Stimulated activated CD8-positive, alpha-beta memory T cell treated with anti-CD3 and anti-CD28 coated beads, Interleukin-7, amount 100 ng/mL, for 1 hour (primary cell): ENCODE measurements around the gene NFATC4.

Experiments
- DNase-seq, 2 donors: peaks; one replicate each; pipeline ENCODE4 v3.0.0-alpha.2; 2020; ENCODE audit warnings: low read depth in 2 of 2

Gene NFATC4

GRCh38 chr14:24409192-24409591 lies 41.2 kb downstream of the NFATC4 start:
- no peak for DNase-seq

- no peak for DNase-seq
Observed at GRCh38 chr14:24409956-24410355, 42.0 kb downstream of the NFATC4 start.

GRCh38 chr14:24411443-24412389 lies 43.7 kb downstream of the NFATC4 start:
- no peak for DNase-seq

- DNase-seq, result no peak
Observed at GRCh38 chr14:24414077-24414476, 46.1 kb downstream of the NFATC4 start.

DNA sequence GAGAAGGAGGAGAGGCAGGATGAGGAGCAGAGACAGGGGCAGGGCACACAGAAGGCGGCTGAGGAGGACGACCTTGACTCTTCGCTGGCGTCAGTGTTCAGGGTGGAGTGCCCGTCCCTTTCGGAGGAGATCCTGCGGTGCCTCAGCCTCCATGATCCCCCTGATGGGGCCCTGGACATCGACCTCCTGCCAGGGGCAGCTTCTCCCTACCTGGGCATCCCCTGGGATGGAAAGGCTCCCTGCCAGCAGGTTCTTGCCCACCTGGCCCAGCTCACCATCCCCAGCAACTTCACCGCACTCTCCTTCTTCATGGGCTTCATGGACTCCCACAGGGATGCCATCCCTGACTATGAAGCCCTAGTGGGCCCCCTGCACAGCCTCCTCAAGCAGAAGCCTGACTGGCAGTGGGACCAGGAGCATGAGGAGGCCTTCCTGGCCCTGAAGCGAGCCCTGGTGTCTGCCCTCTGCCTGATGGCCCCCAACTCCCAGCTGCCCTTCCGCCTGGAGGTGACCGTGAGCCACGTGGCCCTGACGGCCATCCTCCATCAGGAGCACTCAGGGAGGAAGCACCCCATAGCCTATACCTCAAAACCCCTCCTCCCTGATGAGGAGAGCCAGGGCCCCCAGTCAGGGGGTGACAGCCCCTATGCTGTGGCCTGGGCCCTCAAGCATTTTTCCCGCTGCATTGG lies 46.9 kb downstream of the NFATC4 start:
- no peak for DNase-seq

DNA sequence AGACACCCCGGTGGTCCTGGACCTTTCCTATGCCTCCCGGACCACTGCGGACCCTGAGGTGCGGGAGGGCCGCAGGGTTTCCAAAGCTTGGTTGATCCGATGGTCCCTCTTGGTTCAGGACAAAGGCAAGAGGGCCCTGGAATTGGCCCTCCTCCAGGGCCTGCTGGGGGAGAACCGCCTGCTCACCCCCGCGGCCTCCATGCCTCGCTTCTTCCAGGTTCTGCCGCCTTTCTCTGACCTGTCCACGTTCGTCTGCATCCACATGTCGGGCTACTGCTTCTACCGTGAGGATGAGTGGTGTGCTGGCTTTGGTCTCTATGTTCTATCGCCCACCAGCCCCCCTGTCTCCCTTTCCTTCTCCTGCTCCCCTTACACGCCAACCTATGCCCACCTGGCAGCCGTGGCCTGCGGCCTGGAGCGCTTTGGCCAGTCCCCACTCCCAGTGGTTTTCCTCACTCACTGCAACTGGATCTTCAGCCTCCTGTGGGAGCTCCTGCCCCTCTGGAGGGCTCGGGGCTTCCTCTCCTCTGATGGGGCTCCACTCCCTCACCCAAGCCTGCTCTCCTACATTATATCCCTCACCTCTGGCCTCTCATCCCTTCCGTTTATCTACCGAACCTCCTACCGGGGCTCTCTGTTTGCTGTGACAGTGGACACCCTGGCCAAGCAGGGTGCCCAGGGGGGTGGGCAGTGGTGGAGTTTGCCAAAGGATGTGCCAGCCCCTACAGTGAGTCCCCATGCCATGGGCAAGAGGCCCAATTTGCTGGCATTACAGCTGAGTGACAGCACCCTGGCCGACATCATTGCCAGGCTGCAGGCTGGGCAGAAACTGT lies 47.7 kb downstream of the NFATC4 start:
- DNase-seq, result no peak

DNA sequence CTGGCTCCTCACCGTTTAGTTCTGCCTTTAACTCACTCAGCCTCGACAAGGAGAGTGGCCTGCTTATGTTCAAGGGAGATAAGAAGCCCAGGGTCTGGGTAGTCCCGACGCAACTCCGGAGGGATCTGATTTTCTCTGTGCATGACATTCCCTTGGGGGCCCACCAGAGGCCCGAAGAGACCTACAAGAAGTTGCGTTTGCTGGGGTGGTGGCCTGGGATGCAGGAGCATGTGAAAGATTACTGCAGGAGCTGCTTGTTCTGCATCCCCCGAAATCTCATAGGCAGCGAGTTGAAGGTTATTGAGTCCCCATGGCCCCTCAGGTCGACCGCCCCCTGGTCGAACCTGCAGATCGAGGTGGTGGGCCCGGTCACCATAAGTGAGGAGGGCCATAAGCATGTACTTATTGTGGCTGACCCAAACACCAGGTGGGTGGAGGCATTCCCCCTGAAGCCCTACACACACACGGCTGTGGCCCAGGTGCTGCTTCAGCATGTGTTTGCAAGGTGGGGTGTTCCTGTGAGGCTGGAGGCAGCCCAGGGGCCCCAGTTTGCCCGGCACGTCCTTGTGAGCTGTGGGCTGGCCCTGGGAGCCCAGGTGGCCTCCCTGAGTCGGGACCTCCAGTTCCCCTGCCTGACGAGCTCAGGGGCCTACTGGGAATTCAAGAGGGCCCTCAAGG lies 48.4 kb downstream of the NFATC4 start:
- DNase-seq, result no peak

DNA sequence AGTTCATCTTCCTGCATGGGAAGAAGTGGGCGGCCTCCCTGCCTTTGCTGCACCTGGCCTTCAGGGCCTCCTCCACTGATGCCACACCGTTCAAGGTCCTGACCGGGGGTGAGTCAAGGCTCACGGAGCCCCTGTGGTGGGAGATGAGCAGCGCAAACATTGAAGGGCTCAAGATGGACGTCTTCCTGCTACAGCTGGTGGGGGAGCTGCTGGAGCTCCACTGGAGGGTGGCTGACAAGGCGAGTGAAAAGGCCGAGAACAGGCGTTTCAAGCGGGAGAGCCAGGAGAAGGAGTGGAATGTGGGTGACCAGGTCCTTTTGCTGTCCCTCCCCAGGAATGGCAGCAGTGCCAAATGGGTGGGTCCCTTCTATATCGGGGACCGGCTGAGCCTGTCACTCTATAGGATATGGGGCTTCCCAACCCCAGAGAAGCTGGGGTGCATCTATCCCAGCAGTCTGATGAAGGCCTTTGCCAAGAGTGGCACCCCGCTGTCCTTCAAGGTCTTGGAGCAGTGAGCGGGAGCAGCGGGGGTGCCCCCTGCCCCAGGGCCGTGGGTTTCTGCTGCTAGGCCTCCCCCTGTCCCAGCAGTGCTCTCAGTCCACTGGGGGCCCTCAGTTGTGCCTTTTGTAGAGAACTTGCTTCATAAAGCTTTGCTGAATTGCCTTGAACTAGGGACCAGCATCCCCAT lies 49.1 kb downstream of the NFATC4 start:
- DNase-seq, result no peak

DNA sequence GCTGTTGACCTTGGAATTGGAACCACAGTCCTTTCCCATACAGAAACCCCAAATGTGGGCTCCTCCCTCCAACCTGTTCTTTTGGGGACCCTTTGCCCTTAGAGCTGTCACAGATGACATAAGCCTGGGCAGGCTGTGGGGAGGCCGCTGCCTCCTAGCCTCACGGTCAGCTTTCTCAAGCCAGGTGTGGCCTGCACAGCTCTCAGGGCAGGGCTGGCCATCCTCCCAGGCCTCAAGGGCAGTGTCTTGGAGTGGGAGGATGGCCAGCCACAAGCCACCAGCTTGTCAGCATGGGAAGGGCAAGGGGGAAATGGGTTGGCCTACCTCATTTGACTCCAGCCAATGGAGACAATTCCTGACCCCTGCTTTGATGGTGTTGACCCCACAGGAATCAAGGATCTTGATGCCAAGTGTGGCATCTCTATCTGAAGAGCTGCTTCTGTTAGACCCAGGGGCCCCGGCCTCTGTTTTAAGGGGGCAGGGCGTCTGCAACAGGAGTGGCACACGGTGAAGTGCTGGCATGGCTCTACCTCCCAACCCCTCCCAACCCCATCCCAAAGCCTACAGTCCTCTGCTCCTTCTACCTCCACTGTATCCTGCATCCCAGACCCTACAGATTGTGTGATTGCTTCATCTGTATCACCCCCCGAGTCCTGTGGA lies 50.0 kb downstream of the NFATC4 start:
- DNase-seq, result no peak

DNA sequence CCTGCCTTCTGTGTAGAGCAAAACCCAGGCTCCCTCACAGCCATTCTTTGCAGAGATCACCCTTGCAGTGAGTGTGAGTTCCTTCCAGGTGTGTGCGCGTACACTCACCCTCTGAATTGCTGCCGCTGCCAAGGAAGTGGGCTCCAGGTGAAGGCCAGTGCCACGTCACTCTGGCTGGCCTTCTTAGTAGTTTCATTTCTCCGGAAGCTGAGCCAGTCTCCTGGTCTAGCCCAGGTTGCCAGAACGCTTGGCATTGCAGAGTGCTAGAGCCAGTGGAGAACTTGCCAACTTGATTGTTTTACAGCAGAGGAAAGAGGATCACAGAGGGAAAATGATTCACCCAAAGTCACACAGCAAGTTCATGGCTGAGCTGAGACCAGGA lies 50.5 kb downstream of the NFATC4 start:
- DNase-seq, result no peak

- no peak for DNase-seq
Observed at GRCh38 chr14:24422261-24422660, 54.3 kb downstream of the NFATC4 start.

DNA sequence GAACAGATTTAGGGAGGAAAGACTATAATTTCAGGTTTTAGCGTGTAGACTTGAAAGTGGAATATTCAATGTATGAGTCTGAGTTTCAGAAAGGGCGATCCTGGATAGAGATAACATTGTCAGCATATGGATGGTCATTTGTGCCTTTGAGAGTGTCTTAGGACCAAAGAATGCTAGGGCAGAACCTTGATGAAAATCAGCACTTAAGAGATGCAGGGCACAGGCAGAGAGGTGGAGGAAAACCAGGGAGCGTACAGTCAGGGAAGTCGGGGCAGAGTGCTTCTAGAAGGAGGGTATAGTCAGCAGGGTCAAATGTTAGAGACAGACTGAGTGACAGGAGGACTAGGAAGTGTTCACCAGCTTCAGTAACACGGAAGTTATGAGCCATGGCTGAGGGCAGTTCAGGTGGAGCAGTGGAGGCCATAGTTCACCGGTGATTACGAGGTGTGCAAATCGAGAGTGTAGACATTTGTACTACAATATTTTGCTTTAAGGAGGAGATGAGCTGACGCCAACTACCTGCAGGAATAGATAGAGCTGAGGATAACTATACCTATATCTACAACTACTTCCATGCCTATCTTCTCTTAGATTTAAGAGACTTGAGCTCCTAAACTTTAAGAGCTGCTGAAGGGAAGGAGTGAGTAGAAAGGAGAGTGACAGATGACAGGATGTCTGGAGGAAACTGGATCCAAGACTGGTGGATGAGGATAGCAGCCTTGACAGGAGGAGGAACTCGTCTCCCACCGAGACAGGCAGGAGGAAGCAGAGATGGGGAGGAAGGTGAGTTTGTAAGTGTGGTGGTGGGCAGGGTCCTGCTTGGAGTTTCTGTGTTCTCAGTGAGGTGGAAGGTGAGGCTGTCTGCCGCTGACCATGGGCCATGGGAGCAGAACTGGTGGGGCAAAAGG lies 55.0 kb downstream of the NFATC4 start:
- no peak for DNase-seq

DNA sequence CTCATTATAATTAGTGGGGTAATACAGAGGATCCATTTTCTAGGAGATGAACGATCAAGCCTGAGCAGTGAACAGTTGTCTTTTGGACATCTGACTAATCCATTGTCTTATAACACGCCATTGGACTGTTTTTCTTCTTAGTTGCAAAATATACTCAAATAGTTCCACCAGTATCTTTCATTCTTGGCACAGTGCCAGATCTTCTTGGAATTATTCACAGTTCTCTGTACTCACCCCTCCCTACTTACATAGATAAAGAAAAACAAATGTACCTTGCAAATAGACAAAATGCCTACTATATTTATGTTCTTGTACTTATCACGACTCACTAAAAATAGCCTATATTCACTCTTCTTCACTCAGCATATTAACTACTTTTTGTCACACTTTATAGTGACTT lies 57.7 kb downstream of the NFATC4 start:
- DNase-seq, result no peak

DNA sequence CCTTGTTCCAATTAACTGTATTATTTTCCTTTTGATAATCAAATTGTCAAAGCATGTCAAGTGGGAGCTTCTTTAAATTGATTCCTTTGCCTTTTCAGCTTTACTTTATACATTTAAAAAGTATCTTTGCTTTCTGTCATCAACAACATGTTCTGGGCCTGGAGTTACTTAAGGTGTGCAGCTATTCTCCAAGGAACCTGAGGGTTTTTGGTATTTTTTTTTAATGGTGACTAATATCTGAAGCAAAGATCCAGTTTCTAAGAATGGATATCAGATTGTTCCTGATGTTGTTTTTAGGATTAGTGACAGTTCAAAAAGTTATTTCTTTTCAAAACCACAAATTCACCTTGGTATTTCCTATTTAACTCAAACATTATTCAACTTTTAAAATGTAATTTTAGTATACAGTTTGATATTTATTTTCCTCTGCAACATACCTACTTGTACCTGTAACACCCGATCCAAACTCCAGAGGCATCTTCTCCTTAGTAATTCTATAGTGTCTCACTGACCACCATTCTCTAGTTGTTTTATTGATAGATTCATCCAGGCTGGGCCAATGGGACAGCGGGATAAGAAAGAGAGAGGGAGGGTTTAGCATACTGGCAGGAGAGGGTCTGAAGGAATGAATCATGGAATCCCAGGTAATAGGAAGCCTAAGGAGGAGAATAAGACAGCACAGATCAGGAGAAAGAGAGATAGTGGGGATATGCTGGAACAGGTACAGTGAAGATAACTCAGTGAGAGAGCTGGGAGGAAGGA lies 58.3 kb downstream of the NFATC4 start:
- DNase-seq, result no peak

- no peak for DNase-seq
Observed at GRCh38 chr14:24426912-24427536, 59.0 kb downstream of the NFATC4 start.

DNA sequence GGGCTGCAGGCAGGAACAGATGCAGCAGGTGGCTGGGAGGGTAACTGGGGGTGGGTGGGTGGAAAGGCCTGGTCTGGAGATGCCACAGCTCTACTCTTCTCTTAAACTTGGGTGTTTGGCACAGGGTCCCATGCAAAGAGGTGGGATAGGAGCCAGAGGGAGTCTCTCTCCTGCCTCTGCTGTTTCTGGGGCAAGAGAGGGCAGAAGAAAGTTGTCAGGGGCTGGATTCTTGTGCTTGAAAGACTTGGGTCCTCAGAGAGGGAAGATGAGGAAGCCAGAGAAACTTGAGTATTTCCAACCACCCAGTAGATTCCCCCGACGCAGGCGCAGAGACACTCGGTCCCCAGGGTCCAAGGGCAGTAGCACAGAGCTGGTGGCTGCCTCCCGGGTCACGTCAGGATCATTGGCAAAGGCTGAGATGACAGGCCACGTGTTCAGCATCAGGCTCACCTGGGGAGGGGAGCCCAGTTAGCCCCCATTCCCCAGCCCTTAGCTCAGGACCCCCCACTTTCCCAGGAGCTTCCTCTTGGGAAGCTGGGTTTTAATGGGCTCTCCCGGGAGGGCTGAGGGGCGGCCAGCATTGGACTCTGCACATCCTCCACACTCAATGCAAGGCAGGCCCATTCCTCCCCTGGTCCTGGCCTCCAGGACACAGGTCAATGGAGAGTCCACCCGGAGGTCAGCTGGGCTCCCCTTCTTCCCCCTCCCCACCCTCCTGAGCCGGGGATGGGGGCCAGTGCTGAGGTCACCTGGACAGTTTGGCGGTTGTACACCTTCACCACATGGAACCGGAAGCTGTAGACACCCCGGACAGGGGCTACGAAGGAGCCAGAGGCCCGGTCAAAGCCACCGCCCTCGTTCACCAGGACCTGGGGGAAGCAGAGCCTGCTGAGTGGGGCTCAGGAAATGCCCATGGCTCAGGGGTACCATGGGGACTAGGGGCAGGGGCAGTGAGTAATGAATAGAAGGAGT lies 59.8 kb downstream of the NFATC4 start:
- DNase-seq, result no peak
